GM13977 (cell line): ENCODE data around the gene CCNT1.
A peak's percentile ranks its signal among the peaks of the same experiment; 100 is the strongest.

ENCODE experiments used
- DNase-seq: peaks from one replicate; pipeline ENCODE4 v3.0.0; 2012; ENCODE audit warnings: low spot score
- in situ Hi-C: fragments of 300-500 bp; cut with MboI; formaldehyde crosslinking; loops from one replicate; pipeline ENCODE4 v1.12.0; 2022; ENCODE audit warnings: low sequenced_read_pairs, low pct_unique_long_range_greater_than_20kb, mixed read lengths, inconsistent platforms; ENCODE audit not compliant: unreplicated experiment
- TF ChIP-seq, protein P1 (sequence below): IDR thresholded peaks from 2 replicates; pipeline ENCODE4 v1.5.1; 2012; ENCODE audit warnings: mild to moderate bottlenecking, control low read depth; ENCODE audit not compliant: insufficient read depth; ENCODE audit errors: extremely low read depth, missing control alignments

CCNT1 gene

DNA sequence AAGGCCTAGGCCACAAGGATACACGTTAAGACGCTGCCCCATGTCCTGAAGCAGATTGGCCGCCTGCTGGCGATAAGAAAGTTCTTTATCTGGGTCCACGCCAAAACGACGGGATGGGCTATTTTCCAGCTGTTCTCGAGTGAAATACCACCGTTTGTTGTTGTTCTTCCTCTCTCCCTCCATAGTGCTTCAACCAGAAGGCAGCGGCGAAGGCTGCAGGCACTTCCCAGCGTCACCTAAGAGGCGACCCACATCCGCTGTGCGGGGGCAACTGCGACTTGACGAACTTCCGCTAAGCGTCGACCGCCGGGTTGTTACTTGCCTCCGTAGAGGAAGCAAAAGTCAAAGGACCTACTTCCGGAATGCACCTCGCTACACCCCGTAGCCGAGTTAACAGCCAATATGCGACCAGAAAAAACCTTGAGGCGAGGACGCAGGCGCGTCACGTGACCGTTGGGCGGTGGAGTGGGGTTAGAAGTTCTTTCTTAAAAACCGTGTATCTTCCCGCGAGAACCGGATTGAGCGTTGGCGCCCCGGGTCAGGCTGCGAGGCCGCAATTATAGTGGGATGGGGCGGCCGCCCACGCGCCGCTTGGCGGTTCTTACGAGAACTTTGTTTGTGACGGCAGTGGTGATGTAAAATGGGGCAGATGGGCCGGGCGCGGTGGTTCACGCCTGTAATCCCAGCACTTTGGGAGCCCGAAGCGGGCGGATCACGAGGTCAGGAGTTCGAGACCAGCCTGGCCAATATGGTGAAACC is at the start of gene CCNT1:
TSS of gene CCNT1 (minus strand) at position 215 of the 759 bp plus-strand sequence. CDS start at position 183, 32 bp downstream.
- in situ Hi-C loops, result no loop called here
- DNase-seq, result peak; percentile 97
- TF ChIP-seq, protein P1, sequence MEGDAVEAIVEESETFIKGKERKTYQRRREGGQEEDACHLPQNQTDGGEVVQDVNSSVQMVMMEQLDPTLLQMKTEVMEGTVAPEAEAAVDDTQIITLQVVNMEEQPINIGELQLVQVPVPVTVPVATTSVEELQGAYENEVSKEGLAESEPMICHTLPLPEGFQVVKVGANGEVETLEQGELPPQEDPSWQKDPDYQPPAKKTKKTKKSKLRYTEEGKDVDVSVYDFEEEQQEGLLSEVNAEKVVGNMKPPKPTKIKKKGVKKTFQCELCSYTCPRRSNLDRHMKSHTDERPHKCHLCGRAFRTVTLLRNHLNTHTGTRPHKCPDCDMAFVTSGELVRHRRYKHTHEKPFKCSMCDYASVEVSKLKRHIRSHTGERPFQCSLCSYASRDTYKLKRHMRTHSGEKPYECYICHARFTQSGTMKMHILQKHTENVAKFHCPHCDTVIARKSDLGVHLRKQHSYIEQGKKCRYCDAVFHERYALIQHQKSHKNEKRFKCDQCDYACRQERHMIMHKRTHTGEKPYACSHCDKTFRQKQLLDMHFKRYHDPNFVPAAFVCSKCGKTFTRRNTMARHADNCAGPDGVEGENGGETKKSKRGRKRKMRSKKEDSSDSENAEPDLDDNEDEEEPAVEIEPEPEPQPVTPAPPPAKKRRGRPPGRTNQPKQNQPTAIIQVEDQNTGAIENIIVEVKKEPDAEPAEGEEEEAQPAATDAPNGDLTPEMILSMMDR, result no peak

- no peak for DNase-seq
- TF ChIP-seq, protein P1, result no peak
- in situ Hi-C loops, result no loop called here
Observed at GRCh38 chr12:48765753-48766162, 49.3 kb upstream of the CCNT1 start.

DNA sequence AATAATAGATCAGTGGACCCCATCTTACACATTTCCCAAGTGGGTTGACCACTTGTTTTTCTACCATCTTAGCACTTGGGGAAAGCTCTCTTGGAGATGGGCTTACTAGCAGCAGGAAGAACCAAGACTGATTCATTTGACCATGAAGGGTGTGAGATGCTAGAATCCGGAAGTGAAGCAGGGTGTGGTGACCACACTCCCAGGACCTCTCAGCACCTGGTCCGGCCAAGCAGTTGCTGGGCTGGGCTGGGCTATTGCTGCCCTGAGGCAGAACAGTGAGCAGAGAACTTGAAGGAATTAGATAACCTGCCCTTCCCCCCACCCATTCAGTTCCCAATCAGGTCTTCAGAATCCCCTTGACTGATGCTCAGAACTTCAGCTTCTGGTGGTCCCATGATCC is 48.0 kb upstream of the CCNT1 start:
- TF ChIP-seq, protein P1, result no peak
- in situ Hi-C loops, result no loop called here
- no peak for DNase-seq

- in situ Hi-C loops, result no loop called here
- DNase-seq, result no peak
- TF ChIP-seq, protein P1, result no peak
Observed at GRCh38 chr12:48758737-48759136, 42.2 kb upstream of the CCNT1 start.

GRCh38 chr12:48758186-48758585 is 41.7 kb upstream of the CCNT1 start:
- in situ Hi-C loops, result no loop called here
- DNase-seq, result no peak
- TF ChIP-seq, protein P1, result no peak

DNA sequence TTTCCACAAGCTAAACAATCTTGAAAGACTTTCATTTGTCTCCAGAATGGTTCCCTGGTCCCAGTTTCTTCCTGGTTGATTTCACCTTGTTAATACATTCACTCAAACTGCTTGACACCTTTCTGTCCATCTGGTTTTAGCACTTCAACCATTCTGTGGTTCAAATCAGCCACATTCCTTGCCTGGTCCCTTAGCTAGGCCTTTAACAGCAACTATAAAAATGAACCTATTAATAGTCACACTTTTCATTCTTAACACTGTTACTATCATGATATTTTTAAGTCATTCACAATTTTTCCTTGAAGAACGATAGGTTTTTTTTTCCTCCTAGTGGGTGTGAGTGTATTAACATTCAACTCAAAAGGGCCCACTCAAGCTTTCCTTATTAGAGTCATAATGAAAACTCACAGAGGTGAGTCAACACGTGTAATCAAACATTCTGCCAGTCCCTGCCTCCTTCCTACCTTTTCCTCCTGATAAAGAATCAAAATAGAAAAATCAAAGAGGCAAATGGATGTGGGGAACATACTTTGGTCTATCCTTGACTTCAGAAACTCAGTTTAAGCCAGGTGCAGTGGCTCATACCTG is 34.4 kb upstream of the CCNT1 start:
- TF ChIP-seq, protein P1, result no peak
- in situ Hi-C loops, result no loop called here
- DNase-seq, result no peak
